Skeletal muscle satellite cell (primary cell): Measurements from ENCODE around the gene NFX1.
"Not testable (repeated sequence)": the region's sequence is repeated elsewhere in the genome, so short reads cannot be mapped to it uniquely, and the experiment has no call there.

Source experiments
- H3K27me3 ChIP-seq: 2 replicates; pipeline ENCODE4 v1.7.0; 2013; ENCODE audit warnings: low read length; ENCODE audit not compliant: control insufficient read depth, insufficient read depth
- H3K36me3 ChIP-seq: 2 replicates; pipeline ENCODE4 v1.7.0; 2013; ENCODE audit warnings: mild to moderate bottlenecking, control low read depth, low read length; ENCODE audit not compliant: insufficient read depth
- H3K4me1 ChIP-seq: 2 replicates; pipeline ENCODE4 v1.7.0; 2013; ENCODE audit warnings: low read length; ENCODE audit not compliant: control insufficient read depth, insufficient read depth
- H3K4me2 ChIP-seq: 2 replicates; pipeline ENCODE4 v1.7.0; 2013; ENCODE audit warnings: mild to moderate bottlenecking, low read length
- H3K4me3 ChIP-seq: 2 replicates; pipeline ENCODE4 v1.7.0; 2013; ENCODE audit warnings: low read length
- H3K9ac ChIP-seq: 2 replicates; pipeline ENCODE4 v1.7.0; 2013; ENCODE audit warnings: mild to moderate bottlenecking, low read depth, low read length, moderate library complexity
- H3K9me3 ChIP-seq: replicated peaks from 2 replicates; pipeline ENCODE4 v1.7.0; 2013; ENCODE audit warnings: mild to moderate bottlenecking, control low read depth, low read length

The NFX1 gene

GRCh38 chr9:33381231-33381791, 91.0 kb downstream of the NFX1 start:
- no peaks in the 10 kb centered on the region for H3K36me3 ChIP-seq
- no peak overlapping the region for H3K9ac ChIP-seq
- H3K4me2 ChIP-seq = no peak overlapping the region
- H3K9me3 ChIP-seq = no peaks in the 10 kb centered on the region
- H3K4me3 ChIP-seq = no peak overlapping the region
- H3K4me1 ChIP-seq = no peaks in the 10 kb centered on the region
- H3K27me3 ChIP-seq = no peaks in the 10 kb centered on the region

DNA sequence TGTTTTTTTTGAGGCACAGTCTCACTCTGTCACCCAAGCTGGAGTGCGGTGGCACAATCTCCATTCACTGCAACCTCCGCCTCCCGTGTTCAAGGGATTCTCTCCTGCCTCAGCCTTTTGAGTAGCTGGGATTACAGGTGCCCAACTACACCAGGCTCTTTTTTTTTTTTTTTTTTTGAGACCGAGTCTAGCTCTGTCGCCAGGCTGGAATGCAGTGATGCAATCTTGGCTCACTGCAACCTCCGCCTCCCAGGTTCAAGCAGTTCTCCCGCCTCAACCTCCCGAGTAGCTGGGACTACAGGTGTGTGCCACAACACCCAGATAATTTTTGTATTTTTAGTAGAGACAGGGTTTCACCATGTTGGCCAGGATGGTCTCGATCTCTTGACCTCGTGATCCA, 92.1 kb downstream of the NFX1 start:
- not testable (repeated sequence) for H3K27me3 ChIP-seq, H3K9ac ChIP-seq, H3K36me3 ChIP-seq, H3K4me1 ChIP-seq, H3K9me3 ChIP-seq, H3K4me3 ChIP-seq, H3K4me2 ChIP-seq

GRCh38 chr9:33383396-33383795, 93.1 kb downstream of the NFX1 start:
- not testable (repeated sequence) for H3K9me3 ChIP-seq, H3K36me3 ChIP-seq, H3K4me3 ChIP-seq, H3K4me2 ChIP-seq, H3K9ac ChIP-seq, H3K27me3 ChIP-seq, H3K4me1 ChIP-seq

DNA sequence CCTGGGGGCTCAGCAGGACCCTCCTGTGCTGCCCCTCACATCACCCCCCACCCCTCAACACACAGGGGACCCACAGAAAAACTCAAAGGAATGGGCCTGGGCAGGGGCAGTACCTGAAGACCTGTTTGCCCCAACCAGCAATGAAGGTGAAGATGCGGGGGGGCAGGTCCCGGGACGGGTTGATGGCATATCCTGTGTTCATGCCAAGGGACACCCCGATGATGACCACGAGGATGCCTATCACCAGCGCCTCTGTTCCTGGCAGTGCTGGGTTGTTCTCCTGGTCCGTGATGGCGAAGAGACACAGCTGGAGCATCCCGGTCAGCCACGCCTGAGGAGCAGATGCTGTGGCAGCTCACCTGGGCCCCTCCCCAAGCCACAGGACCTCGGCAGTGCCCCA, 95.2 kb downstream of the NFX1 start:
- not testable (repeated sequence) for H3K9me3 ChIP-seq, H3K36me3 ChIP-seq

DNA sequence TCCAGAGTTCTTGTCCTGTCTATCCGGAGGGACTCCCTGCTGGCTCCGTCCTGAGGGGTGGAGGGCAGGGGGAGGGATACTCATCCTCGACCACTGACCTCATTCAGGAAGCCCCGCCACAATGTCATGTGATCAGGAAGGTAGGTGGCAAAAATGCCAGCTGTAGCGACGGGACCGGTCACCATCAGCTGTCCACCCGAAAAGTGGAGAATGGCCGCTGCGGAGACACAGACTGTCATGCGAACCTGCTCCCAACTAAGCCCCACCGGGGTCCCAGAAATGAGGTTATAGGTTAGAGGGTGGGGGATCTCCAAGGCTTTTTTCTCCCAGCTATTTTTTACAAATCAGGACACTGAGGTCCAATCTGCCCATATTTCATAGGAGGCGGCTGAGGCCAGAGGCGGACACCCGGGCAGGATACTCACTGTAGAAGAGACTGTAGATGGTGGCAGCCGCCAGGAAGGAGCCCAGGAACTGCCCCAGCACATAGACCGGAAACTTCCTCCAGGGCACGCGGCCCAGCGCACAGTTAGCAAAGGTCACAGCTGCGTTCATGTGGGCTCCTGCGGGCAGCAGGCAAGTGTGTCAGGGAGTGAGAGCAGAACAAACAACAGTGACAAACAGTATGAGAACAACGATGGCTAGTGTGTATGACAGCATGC, 95.8 kb downstream of the NFX1 start:
- not testable (repeated sequence) for H3K27me3 ChIP-seq, H3K9me3 ChIP-seq, H3K9ac ChIP-seq, H3K4me2 ChIP-seq, H3K36me3 ChIP-seq, H3K4me1 ChIP-seq, H3K4me3 ChIP-seq

More for the DNA sequence above, 95.2 kb downstream of the NFX1 start:
- not testable (repeated sequence) for H3K4me3 ChIP-seq, H3K4me2 ChIP-seq, H3K27me3 ChIP-seq, H3K9ac ChIP-seq, H3K4me1 ChIP-seq

GRCh38 chr9:33386641-33386996, 96.3 kb downstream of the NFX1 start:
- not testable (repeated sequence) for H3K9me3 ChIP-seq, H3K9ac ChIP-seq, H3K4me2 ChIP-seq, H3K27me3 ChIP-seq, H3K36me3 ChIP-seq, H3K4me3 ChIP-seq, H3K4me1 ChIP-seq

- H3K4me2 ChIP-seq, H3K27me3 ChIP-seq, H3K9ac ChIP-seq, H3K9me3 ChIP-seq, H3K4me1 ChIP-seq, H3K4me3 ChIP-seq, H3K36me3 ChIP-seq: not testable (repeated sequence)
Measured at GRCh38 chr9:33386998-33387397, 96.7 kb downstream of the NFX1 start.

DNA sequence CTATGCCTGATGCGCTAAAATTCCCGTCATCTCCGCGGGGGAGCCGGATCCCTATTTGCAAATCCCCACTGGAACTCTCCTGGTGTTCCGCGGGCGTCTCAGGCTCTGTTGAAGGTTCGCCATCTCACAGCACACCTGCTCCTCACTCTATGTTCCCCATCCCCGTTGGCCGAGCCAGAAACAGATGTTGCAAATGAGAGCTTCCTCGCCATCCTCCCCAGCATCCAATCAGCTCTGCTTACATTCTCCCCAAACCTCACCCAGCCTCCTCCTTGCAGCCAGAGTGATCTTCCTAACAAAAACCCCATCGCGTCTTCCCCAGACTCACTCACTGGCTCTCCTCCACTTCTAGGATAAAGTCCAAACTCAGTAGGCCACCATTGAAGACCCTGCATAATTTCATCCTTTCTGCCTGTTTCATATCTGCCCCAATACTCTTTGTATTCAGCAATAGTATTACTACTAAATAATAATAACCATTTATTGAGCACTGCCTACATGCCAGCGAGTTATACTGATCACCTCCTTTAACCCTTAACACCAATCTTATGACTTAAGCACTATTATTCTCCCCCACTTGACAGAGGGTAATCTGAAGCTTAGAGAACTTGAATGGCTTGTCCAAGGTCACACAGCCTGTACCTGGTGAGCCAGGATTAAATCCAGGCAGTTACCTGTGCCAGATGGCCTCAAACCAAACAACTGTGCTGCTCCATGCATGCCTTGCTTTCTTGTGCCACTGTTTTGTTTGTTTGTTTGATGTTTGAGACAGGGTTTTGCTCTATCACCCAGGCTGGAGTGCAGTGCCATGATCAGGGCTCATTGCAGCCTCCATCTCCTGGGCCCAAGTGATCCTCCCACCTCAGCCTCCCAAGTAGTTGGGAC, 98.0 kb downstream of the NFX1 start:
- Histone ChIP-seq H3K9ac (no peak overlapping the region), H3K4me3 (no peak overlapping the region), H3K36me3 (no peaks in the 10 kb centered on the region), H3K9me3 (no peaks in the 10 kb centered on the region), H3K4me1 (peaks cover 10% of the 10 kb centered on the region), H3K27me3 (peaks cover 4% of the 10 kb centered on the region), H3K4me2 (no peak overlapping the region)

- H3K9me3 ChIP-seq, H3K36me3 ChIP-seq, H3K4me1 ChIP-seq: not testable (repeated sequence)
- Histone ChIP-seq H3K4me2 (peak overlapping the region; percentile 67), H3K27me3 (peaks cover 11% of the 10 kb centered on the region), H3K4me3 (peak overlapping the region; percentile 41), H3K9ac (peak overlapping the region; percentile 22)
Measured at GRCh38 chr9:33391111-33391771, 100.9 kb downstream of the NFX1 start.

DNA sequence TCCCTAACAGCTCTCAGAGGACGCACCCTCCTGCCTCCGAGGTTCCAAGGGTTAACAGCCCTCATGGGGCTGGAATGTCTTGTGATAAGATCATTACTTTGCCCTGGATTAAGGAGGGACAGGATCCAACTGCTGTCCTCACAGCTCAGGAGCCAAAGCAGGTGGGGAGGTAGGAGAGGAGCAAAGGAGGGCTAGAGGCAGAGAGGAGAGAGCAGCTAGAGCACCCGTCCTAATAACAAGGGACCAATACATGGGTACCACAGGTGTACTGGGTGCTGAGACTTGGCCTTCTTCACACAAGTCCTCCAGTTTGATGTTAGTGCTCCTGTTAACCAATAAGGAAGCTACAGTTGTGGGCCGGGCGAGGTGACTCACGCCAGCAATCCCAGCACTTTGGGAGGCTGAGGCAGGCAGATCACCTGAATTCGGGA, 102.3 kb downstream of the NFX1 start:
- not testable (repeated sequence) for H3K4me3 ChIP-seq, H3K36me3 ChIP-seq, H3K9me3 ChIP-seq, H3K4me1 ChIP-seq, H3K9ac ChIP-seq, H3K4me2 ChIP-seq
- peaks cover 11% of the 10 kb centered on the region for H3K27me3 ChIP-seq

GRCh38 chr9:33393581-33393980, 103.3 kb downstream of the NFX1 start:
- no peaks in the 10 kb centered on the region for H3K36me3 ChIP-seq
- peaks cover 7% of the 10 kb centered on the region for H3K27me3 ChIP-seq
- H3K9me3 ChIP-seq = no peaks in the 10 kb centered on the region
- H3K4me3 ChIP-seq = no peak overlapping the region
- H3K4me1 ChIP-seq = peaks cover 10% of the 10 kb centered on the region
- no peak overlapping the region for H3K9ac ChIP-seq
- no peak overlapping the region for H3K4me2 ChIP-seq
